Astrocyte of the spinal cord (primary cell): ENCODE results near the gene TRAPPC2.
"Not testable (repeated sequence)": the region's sequence is repeated elsewhere in the genome, so short reads cannot be mapped to it uniquely, and the experiment has no call there.

ENCODE experiments used
- DNase-seq: peaks from one replicate; pipeline ENCODE4 v3.0.0; 2011; ENCODE audit warnings: low read depth, low spot score
- H3K4me3 ChIP-seq: 2 replicates; pipeline ENCODE4 v1.5.1; 2011; ENCODE audit warnings: low read depth, mild to moderate bottlenecking, low read length, moderate library complexity
- in situ Hi-C: cut with HindIII; loops from 2 replicates; pipeline ENCODE4 v1.10.0; 2017; ENCODE audit warnings: low sequenced_read_pairs
- TF ChIP-seq, protein P1 (sequence below): IDR thresholded peaks from 2 replicates; pipeline ENCODE4 v1.5.1; 2012; ENCODE audit warnings: low read depth, mild to moderate bottlenecking, low read length, inconsistent platforms

TRAPPC2 gene

GRCh38 chrX:13732246-13733067, 2.0 kb downstream of the TRAPPC2 start:
- in situ Hi-C loops, result no loop called here
- no peak overlapping the region for H3K4me3 ChIP-seq
- TF ChIP-seq, protein P1, sequence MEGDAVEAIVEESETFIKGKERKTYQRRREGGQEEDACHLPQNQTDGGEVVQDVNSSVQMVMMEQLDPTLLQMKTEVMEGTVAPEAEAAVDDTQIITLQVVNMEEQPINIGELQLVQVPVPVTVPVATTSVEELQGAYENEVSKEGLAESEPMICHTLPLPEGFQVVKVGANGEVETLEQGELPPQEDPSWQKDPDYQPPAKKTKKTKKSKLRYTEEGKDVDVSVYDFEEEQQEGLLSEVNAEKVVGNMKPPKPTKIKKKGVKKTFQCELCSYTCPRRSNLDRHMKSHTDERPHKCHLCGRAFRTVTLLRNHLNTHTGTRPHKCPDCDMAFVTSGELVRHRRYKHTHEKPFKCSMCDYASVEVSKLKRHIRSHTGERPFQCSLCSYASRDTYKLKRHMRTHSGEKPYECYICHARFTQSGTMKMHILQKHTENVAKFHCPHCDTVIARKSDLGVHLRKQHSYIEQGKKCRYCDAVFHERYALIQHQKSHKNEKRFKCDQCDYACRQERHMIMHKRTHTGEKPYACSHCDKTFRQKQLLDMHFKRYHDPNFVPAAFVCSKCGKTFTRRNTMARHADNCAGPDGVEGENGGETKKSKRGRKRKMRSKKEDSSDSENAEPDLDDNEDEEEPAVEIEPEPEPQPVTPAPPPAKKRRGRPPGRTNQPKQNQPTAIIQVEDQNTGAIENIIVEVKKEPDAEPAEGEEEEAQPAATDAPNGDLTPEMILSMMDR, result no peak
- no peak for DNase-seq

GRCh38 chrX:13730523-13730922, 3.9 kb downstream of the TRAPPC2 start:
- in situ Hi-C loops, DNase-seq: not testable (repeated sequence)

GRCh38 chrX:13726583-13726982, 7.8 kb downstream of the TRAPPC2 start:
- DNase-seq, H3K4me3 ChIP-seq, in situ Hi-C loops: not testable (repeated sequence)

More at GRCh38 chrX:13730523-13730922, 3.9 kb downstream of the TRAPPC2 start:
- H3K4me3 ChIP-seq, result not testable (repeated sequence)

DNA sequence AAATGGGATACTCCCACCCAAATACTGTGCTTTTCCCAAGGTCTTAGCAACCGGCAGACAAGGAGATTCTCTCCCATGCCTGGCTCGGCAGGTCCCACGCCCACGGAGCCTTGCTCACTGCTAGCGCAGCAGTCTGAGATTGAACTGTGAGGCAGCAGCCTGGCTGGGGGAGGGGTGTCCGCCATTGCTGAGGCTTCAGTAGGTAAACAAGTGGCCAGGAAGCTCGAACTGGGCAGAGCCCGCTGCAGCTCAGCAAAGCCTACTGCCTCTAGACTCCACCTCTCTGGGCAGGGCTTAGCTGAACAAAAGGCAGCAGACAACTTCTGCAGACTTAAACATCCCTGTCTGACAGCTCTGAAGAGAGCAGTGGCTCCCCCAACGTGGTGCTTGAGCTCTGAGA, 9.5 kb downstream of the TRAPPC2 start:
- in situ Hi-C loops, DNase-seq, H3K4me3 ChIP-seq: not testable (repeated sequence)

GRCh38 chrX:13721819-13722519, 12.5 kb downstream of the TRAPPC2 start:
- no peak overlapping the region for H3K4me3 ChIP-seq
- in situ Hi-C loops, result no loop called here
- DNase-seq, result peak; percentile 64
- TF ChIP-seq, protein P1, result no peak

DNA sequence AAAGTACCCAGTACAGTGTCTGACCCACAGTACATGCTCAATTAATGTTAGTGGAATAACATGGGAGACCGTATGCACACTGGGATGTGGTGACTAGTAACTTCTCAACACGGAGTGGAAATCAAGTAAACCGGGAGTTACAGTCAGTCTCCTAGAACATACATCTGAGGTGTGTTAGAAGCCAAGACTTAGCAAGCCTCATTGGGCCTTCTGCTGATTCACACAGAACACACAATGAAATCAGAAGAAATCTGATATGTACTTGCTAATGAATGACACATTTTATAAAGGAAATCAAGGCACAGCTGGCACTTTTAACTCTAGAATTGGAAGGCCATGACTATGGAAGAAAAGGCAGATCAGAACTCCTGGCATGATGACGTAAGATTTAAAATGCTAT, 13.0 kb downstream of the TRAPPC2 start:
- no peak overlapping the region for H3K4me3 ChIP-seq
- TF ChIP-seq, protein P1, result no peak
- in situ Hi-C loops, result no loop called here
- DNase-seq, result no peak

- in situ Hi-C loops, result no loop called here
- DNase-seq, result no peak
- no peak overlapping the region for H3K4me3 ChIP-seq
- TF ChIP-seq, protein P1, result no peak
These were observed 15.1 kb downstream of the TRAPPC2 start for GRCh38 chrX:13719192-13719856.
